ENCODE data around the gene TMED5. TPM values are rescaled to one million over a fixed set of nuclear protein-coding genes. Genes with fewer than 3 reads are reported as not detected.

TMED5 gene
- total RNA-seq, 1 experiment from 2014 or later, result 51.0 TPM

GRCh38 chr1:93111065-93111464 lies 69.1 kb downstream of the TMED5 start:
- TF ChIP-seq, protein P1, sequence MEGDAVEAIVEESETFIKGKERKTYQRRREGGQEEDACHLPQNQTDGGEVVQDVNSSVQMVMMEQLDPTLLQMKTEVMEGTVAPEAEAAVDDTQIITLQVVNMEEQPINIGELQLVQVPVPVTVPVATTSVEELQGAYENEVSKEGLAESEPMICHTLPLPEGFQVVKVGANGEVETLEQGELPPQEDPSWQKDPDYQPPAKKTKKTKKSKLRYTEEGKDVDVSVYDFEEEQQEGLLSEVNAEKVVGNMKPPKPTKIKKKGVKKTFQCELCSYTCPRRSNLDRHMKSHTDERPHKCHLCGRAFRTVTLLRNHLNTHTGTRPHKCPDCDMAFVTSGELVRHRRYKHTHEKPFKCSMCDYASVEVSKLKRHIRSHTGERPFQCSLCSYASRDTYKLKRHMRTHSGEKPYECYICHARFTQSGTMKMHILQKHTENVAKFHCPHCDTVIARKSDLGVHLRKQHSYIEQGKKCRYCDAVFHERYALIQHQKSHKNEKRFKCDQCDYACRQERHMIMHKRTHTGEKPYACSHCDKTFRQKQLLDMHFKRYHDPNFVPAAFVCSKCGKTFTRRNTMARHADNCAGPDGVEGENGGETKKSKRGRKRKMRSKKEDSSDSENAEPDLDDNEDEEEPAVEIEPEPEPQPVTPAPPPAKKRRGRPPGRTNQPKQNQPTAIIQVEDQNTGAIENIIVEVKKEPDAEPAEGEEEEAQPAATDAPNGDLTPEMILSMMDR (conservative IDR thresholded peaks at IDR 0.05), result no peak
- TF ChIP-seq EZH2 (IDR thresholded peaks at IDR 0.05; ENCODE audit: low read depth), result no peak
- intact Hi-C loops (cut with micrococcal nuclease; ENCODE audit: unreplicated experiment), result no loop called here
- Histone ChIP-seq H3F3A (ENCODE audit: insufficient read depth, low read depth) (peaks cover 7% of the 10 kb centered on the region; the same call in 1 of the 2 replicates), H3K27me3 (ENCODE audit: insufficient read depth, low read depth) (no peaks in the 10 kb centered on the region), H3K9me3 (ENCODE audit: insufficient read depth, low read depth) (peaks cover 12% of the 10 kb centered on the region; the same call in 1 of the 2 replicates), H3K27ac (peak overlapping the region; percentile 21; the same call in 1 of the 2 replicates), H3K79me2 (ENCODE audit: low read depth) (peaks cover 87% of the 10 kb centered on the region), H3K4me2 (no peak overlapping the region), H3K4me1 (replicated peaks; ENCODE audit: insufficient read depth) (peaks cover 5% of the 10 kb centered on the region), H3K4me3 (no peak overlapping the region), H2AFZ (no peak overlapping the region), H3K9me2 (ENCODE audit: insufficient read depth) (no peaks in the 10 kb centered on the region), H4K20me1 (ENCODE audit: insufficient read depth) (peaks cover 23% of the 10 kb centered on the region), H3K36me3 (ENCODE audit: low read depth) (peaks cover 45% of the 10 kb centered on the region)
- BruUV-seq (replicated peaks), result no TSS peak
- no peak for DNase-seq
- ChIA-PET POLR2A (ENCODE audit: unreplicated experiment) (interaction anchor here (0.7 kb wide), 1 partner anchor 235 kb away, joined by 4 read pairs; the partner anchor contains the start of gene DR1), CTCF (no interaction called here)

GRCh38 chr1:93109578-93109977 lies 70.6 kb downstream of the TMED5 start:
- Histone ChIP-seq H3K27ac (no peak overlapping the region), H2AFZ (no peak overlapping the region), H3K4me3 (no peak overlapping the region), H3F3A (ENCODE audit: insufficient read depth, low read depth) (peaks cover 11% of the 10 kb centered on the region; the same call in 1 of the 2 replicates), H3K4me2 (no peak overlapping the region), H3K9me3 (ENCODE audit: insufficient read depth, low read depth) (peaks cover 12% of the 10 kb centered on the region; the same call in 1 of the 2 replicates), H3K36me3 (ENCODE audit: low read depth) (peaks cover 39% of the 10 kb centered on the region; the same call in 1 of the 2 replicates), H3K79me2 (ENCODE audit: low read depth) (peaks cover 96% of the 10 kb centered on the region), H3K9me2 (ENCODE audit: insufficient read depth) (no peaks in the 10 kb centered on the region), H3K4me1 (replicated peaks; ENCODE audit: insufficient read depth) (peaks cover 5% of the 10 kb centered on the region), H4K20me1 (ENCODE audit: insufficient read depth) (0 out of 2 replicates have a peak, but pooled peaks cover 16% of the 10 kb centered on the region), H3K27me3 (ENCODE audit: insufficient read depth, low read depth) (no peaks in the 10 kb centered on the region)
- ChIA-PET POLR2A (ENCODE audit: unreplicated experiment) (no interaction called here), CTCF (no interaction called here)
- no peak for DNase-seq
- intact Hi-C loops (cut with micrococcal nuclease; ENCODE audit: unreplicated experiment), result no loop called here
- TF ChIP-seq, protein P1 (conservative IDR thresholded peaks at IDR 0.05), result no peak
- TF ChIP-seq EZH2 (IDR thresholded peaks at IDR 0.05; ENCODE audit: low read depth), result no peak
- no TSS peak for BruUV-seq (replicated peaks)

DNA sequence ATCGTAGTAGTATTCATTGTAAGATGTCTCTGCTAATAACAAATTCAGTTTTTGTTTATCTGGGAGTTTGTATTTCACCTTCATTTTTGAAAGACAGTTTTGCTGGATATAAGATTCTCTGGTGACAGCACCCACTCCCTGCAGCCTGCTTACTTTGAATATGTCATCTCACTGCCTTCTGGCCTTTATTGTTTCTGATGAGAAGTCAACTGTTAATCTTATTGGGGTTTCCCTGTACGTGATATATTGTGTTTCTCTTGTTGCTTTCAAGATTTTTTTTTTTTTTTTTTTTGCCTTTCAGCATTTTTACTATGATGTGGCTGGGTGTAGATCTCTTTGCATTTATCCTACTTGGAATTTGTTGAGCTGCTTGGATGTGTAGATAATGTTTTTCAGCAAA lies 71.9 kb downstream of the TMED5 start:
- Histone ChIP-seq H3F3A (ENCODE audit: insufficient read depth, low read depth) (peaks cover 4% of the 10 kb centered on the region; the same call in 1 of the 2 replicates), H4K20me1 (ENCODE audit: insufficient read depth) (0 out of 2 replicates have a peak, but pooled peaks cover 20% of the 10 kb centered on the region), H3K36me3 (ENCODE audit: low read depth) (peaks cover 46% of the 10 kb centered on the region), H3K9me2 (ENCODE audit: insufficient read depth) (no peaks in the 10 kb centered on the region), H3K27me3 (ENCODE audit: insufficient read depth, low read depth) (no peaks in the 10 kb centered on the region), H3K27ac (no peak overlapping the region), H3K9me3 (ENCODE audit: insufficient read depth, low read depth) (peaks cover 12% of the 10 kb centered on the region; the same call in 1 of the 2 replicates), H2AFZ (no peak overlapping the region), H3K4me3 (no peak overlapping the region), H3K4me1 (replicated peaks; ENCODE audit: insufficient read depth) (no peaks in the 10 kb centered on the region), H3K4me2 (no peak overlapping the region), H3K79me2 (ENCODE audit: low read depth) (peaks cover 95% of the 10 kb centered on the region)
- DNase-seq, result no peak
- no peak for TF ChIP-seq EZH2 (IDR thresholded peaks at IDR 0.05; ENCODE audit: low read depth)
- TF ChIP-seq, protein P1 (conservative IDR thresholded peaks at IDR 0.05), result no peak
- CTCF ChIA-PET, result no interaction called here
- POLR2A ChIA-PET (ENCODE audit: unreplicated experiment), result no interaction called here
- BruUV-seq (replicated peaks), result no TSS peak
- intact Hi-C loops (cut with micrococcal nuclease; ENCODE audit: unreplicated experiment), result no loop called here

Data from PC-9 (cell line).